Activated naive CD8-positive, alpha-beta T cell (primary cell): ENCODE measurements around the gene CSNK1D.

Source experiments
- H3K27ac Mint-ChIP-seq: one replicate; pipeline ENCODE4 v1.8.0; 2021; ENCODE audit warnings: mixed read lengths
- H3K27me3 Mint-ChIP-seq: one replicate; pipeline ENCODE4 v1.8.0; 2021; ENCODE audit warnings: mixed read lengths
- H3K36me3 Mint-ChIP-seq: one replicate; pipeline ENCODE4 v1.8.0; 2021; ENCODE audit warnings: mixed read lengths
- H3K4me1 Mint-ChIP-seq: one replicate; pipeline ENCODE4 v1.8.0; 2021; ENCODE audit warnings: low read depth, mixed read lengths
- H3K4me3 Mint-ChIP-seq: one replicate; pipeline ENCODE4 v1.8.0; 2021; ENCODE audit warnings: mild to moderate bottlenecking, mixed read lengths
- H3K9me3 Mint-ChIP-seq: one replicate; pipeline ENCODE4 v1.8.0; 2021; ENCODE audit warnings: low read depth, mixed read lengths

CSNK1D gene

DNA sequence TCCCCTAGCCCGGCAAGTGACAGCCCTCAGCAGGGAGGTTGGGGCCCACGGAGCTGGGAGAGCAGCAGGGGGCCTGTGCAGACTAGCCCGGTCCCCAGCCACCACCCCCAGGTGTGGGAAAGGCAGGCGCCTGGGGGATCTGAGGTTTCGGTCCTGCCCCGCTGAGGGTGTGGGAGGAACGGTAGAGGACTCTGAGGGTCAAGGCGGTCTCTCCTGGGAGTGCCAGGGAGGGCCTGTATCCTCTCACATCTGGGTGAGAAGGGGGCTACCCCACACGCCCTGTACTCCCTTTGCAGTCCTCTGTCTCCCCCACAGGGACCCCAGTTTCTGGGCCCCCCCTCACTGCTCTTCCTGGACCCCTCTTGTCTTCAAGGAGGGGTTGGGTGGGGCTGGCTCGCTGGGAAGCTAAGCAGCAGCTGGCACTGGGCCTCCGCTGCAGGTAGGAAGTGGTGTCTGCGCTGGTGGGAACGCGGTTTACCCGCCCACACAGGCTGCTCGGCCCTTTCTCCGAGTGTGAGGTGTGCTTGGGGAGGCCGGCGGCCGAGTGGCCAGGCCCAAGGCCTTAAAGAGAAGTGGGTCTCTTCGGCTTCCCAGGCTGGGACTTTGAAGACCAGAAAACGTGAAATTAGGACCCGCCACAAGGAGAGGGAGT, 28.5 kb upstream of the CSNK1D start:
- H3K9me3 Mint-ChIP-seq, result no peaks in the 10 kb centered on the region
- H3K4me1 Mint-ChIP-seq, result peaks cover 82% of the 10 kb centered on the region
- H3K4me3 Mint-ChIP-seq, result peak overlapping the region; percentile 83
- no peaks in the 10 kb centered on the region for H3K36me3 Mint-ChIP-seq
- no peaks in the 10 kb centered on the region for H3K27me3 Mint-ChIP-seq
- peak overlapping the region; percentile 85 for H3K27ac Mint-ChIP-seq

DNA sequence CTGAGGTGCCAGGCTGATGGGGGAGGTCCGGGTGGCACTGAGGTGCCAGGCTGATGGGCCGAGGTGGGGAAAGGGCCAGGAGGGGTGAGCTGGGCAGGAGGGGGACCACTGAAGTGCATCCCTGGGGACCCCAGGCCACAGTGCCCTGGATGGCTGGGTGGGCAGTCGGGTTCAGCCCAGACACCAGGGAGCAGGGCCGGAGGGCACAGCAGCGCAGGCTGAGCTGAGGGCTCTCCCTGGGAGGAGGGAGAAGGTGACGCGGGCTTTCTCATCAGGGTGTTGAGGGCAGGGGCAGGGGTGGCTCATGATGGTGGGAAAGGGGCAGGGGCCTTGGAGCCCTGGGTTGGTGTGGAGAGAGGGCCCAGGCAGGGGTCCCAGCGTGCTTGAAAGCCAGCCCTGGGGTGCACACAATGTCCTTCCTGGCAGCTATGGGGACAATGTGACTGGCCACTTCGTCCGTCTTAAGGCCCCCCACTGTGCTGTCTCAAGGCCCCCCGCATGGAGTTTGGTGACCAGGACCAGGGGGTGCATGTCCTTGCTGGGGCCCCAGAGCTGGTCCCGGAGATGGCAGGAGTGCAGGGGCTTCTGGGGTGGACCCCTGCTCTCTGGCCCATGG, 27.9 kb upstream of the CSNK1D start:
- Mint-ChIP-seq H3K9me3 (no peaks in the 10 kb centered on the region), H3K27me3 (no peaks in the 10 kb centered on the region), H3K27ac (peak overlapping the region; percentile 46), H3K4me1 (peaks cover 82% of the 10 kb centered on the region), H3K36me3 (no peaks in the 10 kb centered on the region), H3K4me3 (peak overlapping the region; percentile 44)

DNA sequence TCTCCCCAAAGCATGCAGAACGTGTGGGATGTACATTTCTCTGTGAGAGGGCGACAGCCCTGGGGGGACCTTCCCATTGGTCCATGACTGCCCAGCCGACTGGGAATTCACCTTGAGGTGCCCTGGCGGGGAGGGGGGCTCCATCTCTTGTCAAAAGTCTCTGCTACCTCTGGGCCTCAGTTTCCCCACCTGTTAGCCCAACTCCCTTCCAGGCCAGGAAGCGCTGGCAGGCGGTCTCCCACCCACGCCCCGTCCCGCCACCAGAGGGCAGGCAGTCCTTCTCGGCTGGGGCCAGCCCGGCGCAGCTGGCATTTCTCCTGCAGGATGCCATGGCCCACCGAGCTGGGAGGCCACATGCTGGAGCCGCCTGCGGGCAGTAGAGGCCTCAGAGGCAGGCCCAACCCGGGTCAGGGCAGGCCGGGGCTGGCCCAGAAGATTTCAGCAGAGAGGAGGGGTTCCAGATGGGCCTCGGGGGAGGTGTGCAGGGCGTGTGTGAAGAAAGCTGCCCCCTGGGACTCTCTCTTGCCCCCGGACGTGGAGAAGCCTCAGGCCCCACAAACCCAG, 27.3 kb upstream of the CSNK1D start:
- Mint-ChIP-seq H3K9me3 (no peaks in the 10 kb centered on the region), H3K4me1 (peaks cover 79% of the 10 kb centered on the region), H3K36me3 (no peaks in the 10 kb centered on the region), H3K27ac (peak overlapping the region; percentile 46), H3K4me3 (peak overlapping the region; percentile 96), H3K27me3 (no peaks in the 10 kb centered on the region)

DNA sequence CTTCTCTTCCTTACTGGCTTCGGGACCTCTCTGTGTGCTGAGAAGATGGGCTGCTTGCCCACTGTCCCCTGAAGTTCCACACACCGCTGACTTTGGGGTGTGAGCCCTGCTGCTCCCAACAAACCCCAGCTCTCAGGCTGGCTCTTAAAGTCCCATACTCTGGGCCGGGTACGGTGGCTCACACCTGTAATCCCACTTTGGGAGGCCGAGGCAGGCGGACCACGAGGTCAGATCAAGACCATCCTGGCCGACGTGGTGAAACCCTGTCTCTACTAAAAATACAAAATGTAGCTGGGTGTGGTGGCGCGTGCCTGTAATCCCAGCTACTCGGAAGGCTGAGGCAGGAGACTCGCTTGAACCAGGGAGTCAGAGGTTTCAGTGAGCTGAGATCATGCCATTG, 26.7 kb upstream of the CSNK1D start:
- peaks cover 78% of the 10 kb centered on the region for H3K4me1 Mint-ChIP-seq
- H3K27me3 Mint-ChIP-seq, result no peaks in the 10 kb centered on the region
- H3K27ac Mint-ChIP-seq, result peak overlapping the region; percentile 95
- H3K36me3 Mint-ChIP-seq, result no peaks in the 10 kb centered on the region
- H3K4me3 Mint-ChIP-seq, result peak overlapping the region; percentile 96
- H3K9me3 Mint-ChIP-seq, result no peaks in the 10 kb centered on the region

DNA sequence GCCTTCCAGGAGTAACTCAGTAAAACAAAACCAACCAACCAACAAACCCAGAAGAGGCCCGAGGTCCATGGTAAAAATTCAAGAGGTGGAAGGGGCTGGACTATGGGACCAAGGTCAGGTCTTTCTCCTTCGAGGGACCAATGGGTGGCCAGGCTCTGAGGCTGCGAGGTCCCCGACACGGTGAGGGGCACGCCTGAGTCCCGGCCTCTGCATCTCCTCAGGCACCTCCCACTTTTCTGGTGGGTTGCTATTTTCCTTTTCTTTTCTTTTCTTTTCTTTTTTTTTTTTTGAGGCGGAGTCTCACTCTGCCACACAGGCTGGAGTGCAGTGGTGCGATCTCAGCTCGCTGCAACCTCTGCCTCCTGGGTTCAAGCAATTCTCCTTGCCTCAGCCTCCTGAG, 26.0 kb upstream of the CSNK1D start:
- Mint-ChIP-seq H3K36me3 (no peaks in the 10 kb centered on the region), H3K27ac (peak overlapping the region; percentile 100), H3K27me3 (no peaks in the 10 kb centered on the region), H3K4me3 (peak overlapping the region; percentile 96), H3K4me1 (peaks cover 76% of the 10 kb centered on the region), H3K9me3 (no peaks in the 10 kb centered on the region)

DNA sequence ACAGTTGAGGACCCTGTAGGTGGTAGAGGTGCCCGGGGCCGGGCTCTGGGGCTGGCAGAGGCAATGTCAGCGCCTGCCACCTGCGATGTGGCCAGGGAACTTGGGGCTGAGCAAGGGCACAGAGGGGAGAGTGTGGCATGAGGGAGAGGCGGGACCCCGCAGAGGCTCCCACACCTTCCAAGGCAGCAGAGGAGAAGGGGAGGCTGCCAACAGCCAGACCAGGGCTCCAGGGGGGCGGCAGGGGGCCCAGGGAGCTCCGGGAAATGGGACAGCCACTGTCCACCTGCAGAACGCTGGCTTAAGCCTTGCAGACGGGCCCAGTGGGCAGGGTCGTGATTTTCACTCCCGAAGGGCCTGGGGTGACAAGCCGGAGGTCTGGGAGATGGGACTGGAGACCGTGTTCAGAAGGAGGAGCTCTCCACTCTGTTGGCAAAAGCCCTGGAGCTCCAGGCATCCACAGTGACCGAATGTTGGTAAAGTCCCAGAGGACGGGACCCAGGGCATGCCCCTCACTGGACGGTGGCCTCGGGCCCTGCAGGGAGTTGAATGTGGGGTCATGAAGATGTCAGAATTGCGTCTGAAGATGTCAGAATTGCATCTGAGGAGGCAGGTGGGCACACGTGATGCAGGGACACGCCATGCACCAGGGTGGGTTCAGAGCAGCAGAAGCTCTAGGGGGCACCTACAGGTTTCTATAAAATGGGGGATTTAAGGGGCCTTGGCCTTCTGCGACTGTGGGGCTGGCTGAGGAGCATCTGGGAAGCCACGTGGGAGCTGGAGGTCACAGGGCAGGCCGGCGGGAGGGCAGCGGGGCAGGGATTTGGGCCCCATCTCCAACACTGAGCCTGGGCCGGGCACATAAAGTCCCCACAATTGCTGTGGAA, 25.3 kb upstream of the CSNK1D start:
- Mint-ChIP-seq H3K36me3 (no peaks in the 10 kb centered on the region), H3K27ac (peak overlapping the region; percentile 100), H3K4me1 (peaks cover 81% of the 10 kb centered on the region), H3K27me3 (no peaks in the 10 kb centered on the region), H3K9me3 (no peaks in the 10 kb centered on the region), H3K4me3 (peak overlapping the region; percentile 96)

DNA sequence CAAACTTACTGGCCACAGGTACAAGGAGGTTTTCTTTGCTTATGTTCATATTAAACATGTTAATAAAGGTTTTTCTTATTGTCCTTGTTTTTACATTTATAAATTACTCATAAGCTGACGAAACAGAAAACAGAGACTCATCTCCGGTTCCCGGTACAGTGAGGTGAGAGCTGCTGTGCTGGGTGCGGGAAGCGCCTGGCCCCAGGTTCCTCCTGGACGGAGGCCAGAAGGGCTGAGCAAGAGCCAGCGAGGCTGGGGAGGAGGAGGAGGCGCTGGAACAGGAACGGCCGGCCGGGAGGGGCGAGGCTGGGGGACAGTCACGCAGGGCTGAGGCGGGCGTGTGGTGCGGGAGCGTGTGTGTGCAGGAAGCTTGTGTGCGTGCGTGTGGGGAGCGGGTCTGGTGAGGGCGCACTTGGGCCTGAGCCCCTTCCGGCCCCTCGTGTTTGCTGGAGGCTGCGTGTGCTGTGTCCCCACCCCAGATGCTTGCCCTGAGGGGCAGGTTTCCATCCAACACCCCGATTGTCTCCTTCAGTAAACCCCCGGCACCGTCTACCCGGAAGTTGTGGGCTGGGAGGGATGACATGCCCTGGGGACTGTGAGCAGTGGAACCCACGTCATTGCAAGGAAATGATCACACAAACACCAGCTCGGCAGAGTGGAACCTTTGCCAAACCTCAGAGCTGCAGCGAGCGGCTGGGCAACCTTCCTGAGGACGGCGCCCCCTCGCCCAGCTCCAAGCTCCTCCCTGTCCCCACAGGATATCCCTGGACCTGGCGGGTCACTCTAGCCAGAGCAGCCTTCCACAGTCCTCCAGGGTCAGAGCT, 24.4 kb upstream of the CSNK1D start:
- Mint-ChIP-seq H3K27ac (peak overlapping the region; percentile 100), H3K9me3 (no peaks in the 10 kb centered on the region), H3K27me3 (no peaks in the 10 kb centered on the region), H3K36me3 (no peaks in the 10 kb centered on the region), H3K4me3 (peak overlapping the region; percentile 96), H3K4me1 (peaks cover 76% of the 10 kb centered on the region)

DNA sequence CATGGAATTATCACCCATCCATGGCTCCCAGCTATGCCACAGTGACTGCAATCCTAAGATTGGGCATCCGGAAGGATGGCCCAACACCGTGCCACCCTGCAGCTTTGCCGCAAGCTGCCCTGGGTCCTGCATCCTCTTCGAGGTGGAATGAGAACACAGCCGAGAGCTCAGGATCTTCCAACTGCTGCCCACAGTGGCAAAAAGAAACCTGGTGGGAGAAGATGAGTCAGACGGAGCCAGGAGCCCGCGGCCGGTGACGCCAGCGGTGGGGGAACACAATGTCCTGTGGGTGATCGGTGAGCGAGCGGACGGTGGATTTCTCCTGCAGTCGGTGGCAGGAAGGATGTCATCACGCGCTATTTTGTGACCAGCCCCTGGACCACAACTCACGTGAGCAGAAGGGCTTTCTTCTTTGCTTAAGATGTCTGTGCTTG, 23.8 kb upstream of the CSNK1D start:
- Mint-ChIP-seq H3K36me3 (no peaks in the 10 kb centered on the region), H3K4me1 (peaks cover 74% of the 10 kb centered on the region), H3K4me3 (peak overlapping the region; percentile 96), H3K27me3 (no peaks in the 10 kb centered on the region), H3K27ac (peak overlapping the region; percentile 100), H3K9me3 (no peaks in the 10 kb centered on the region)

DNA sequence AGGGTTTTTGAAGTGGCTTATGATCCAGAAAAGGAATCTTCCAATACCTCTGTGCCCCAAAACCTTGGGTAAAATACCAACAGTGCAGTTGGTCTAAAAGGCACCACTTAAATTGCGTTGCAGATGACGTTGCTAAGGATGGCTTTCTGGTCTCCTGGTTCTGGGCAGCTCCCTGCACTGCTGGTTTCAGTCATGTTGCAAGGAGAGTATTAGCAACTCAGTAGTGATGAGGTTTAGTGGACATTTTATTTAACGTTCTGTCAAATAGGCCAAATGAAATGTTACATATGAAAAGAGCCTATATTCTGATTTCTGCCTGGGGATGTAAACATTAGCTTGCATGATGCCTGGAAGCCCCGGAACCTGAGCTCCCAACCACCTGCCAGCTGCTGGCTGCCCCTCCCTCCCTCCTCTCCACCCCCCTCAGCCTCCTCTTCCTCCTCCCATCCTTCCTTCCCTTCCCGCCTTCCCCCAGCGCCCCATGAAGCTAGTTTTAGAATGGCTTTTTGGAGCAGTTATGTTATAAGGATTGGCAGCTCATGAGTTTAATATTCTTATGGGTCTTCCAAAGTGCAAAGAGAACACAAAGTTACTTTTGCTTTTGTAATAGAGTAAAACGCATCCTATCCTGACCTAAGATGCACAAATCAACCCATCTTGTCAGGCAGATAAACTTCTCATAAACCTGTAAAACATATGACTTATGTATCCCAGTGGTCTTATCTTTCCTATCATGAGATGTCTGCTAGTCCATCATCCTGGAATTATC, 23.2 kb upstream of the CSNK1D start:
- peaks cover 72% of the 10 kb centered on the region for H3K4me1 Mint-ChIP-seq
- no peaks in the 10 kb centered on the region for H3K27me3 Mint-ChIP-seq
- H3K36me3 Mint-ChIP-seq, result no peaks in the 10 kb centered on the region
- H3K9me3 Mint-ChIP-seq, result no peaks in the 10 kb centered on the region
- peak overlapping the region; percentile 100 for H3K27ac Mint-ChIP-seq
- peak overlapping the region; percentile 96 for H3K4me3 Mint-ChIP-seq

DNA sequence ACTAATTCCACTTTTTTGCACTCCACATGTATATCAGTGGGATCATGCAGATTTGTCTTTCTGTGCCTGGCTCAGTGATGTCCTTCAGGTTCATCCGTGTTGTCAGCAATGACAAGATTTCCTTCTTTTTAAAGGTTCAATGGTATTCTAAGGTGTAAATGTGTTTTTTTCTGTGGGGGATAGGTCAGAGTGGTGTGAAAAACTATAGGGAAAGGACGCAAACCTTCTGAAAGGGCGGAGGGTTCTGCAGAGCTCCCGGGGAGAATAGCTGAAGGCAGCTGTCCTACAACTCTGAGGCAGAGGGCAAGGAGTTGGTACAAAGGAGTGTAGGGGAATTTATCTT, 21.9 kb upstream of the CSNK1D start:
- Mint-ChIP-seq H3K36me3 (no peaks in the 10 kb centered on the region), H3K27ac (peak overlapping the region; percentile 62), H3K4me1 (peaks cover 65% of the 10 kb centered on the region), H3K4me3 (peak overlapping the region; percentile 42), H3K9me3 (no peaks in the 10 kb centered on the region), H3K27me3 (no peaks in the 10 kb centered on the region)

DNA sequence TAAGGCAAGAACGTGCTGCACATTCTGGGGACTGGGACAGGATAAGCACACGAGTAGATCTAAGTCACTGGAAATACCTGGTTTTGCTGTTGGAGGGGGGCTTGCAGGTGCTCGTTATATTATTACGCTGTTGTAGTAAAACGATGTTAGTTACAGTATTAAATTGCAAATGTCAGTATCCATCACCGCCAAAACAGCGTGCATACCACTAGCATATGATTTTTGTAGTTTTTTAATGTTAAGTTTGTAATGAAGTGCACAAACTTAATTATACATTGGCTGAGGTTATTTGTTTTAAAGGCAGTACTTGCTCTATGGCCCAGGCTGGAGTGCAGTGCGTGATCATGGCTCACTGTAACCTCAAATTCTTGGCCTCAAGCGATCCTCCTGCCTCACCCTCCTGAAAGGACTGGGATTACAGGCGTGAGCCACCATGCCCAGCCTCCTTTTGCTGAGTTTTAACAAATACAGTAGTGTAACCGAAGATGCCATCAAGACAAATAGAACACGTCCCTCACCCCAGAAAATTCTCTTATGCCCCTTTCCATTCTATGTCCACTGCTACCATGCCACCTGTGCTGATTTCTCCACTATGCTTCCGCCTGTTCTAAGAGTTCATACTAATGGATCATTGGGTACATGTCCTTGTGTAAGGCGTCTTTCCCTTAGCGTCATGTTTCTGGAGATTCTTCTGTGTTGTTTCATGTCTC, 20.7 kb upstream of the CSNK1D start:
- peak overlapping the region; percentile 71 for H3K4me3 Mint-ChIP-seq
- H3K9me3 Mint-ChIP-seq, result no peaks in the 10 kb centered on the region
- H3K4me1 Mint-ChIP-seq, result peaks cover 52% of the 10 kb centered on the region
- H3K27me3 Mint-ChIP-seq, result no peaks in the 10 kb centered on the region
- H3K27ac Mint-ChIP-seq, result peak overlapping the region; percentile 84
- H3K36me3 Mint-ChIP-seq, result no peaks in the 10 kb centered on the region

DNA sequence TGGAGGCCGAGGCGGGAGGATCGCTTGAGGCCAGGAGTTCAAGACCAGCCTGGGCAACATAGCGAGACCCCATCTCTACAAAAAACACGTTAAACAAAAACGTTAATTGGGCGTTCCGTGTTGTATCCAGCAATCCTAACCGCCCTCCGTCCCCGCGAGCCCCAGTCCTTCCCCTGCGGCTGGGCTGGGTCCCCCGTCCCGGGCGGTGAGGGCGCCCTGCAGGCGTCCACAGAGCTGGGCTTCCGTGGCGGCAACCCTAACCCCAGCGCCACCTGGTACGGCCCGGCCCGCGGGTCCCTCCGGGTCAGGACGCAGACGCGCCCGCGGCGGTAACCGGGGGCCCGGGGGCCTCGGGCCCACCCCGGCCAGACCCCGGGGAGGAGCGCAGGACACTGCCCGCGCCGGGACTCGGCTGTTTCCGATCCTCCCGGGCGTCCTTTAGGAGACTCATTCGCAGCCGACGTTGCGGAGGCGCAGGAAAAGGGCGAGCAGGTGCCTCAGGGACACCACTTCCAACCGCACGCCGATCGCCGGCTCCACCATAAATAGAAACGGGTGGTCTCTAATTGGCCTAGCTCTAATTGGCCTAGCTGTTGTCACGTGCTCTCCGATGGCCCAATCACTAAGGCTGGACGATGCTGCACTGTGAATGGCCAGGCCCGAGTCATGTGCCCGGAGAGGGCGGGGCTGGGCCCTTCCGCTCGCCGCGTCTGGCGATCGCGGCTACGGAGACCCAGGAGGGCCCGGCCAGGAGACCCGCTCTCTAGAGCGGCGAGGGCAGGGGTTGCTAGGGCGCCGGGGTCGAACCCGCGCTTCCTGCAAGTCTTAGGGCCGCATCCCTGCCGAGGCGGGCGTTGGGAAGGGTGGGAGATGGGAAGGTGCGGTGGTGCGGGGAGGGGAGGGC, 19.0 kb upstream of the CSNK1D start:
- peaks cover 39% of the 10 kb centered on the region for H3K4me1 Mint-ChIP-seq
- H3K27ac Mint-ChIP-seq, result peak overlapping the region; percentile 89
- peak overlapping the region; percentile 87 for H3K4me3 Mint-ChIP-seq
- H3K36me3 Mint-ChIP-seq, result no peaks in the 10 kb centered on the region
- no peaks in the 10 kb centered on the region for H3K9me3 Mint-ChIP-seq
- no peaks in the 10 kb centered on the region for H3K27me3 Mint-ChIP-seq
